Mesenchymal stem cell (in vitro differentiated cells and primary cell): ENCODE measurements around the gene FOXK1.
A peak's percentile ranks its signal among the peaks of the same experiment; 100 is the strongest.

Experiments
- DNase-seq: peaks from one replicate; pipeline ENCODE4 v3.0.0-alpha.2; 2013
- H2AFZ ChIP-seq: one replicate; pipeline ENCODE4 v1.6.1; 2013; ENCODE audit warnings: low read depth, mild to moderate bottlenecking, control low read depth, inconsistent platforms, low read length, moderate library complexity
- H2AK5ac ChIP-seq: 2 replicates; pipeline ENCODE4 v1.6.1; 2013; ENCODE audit warnings: low read length, moderate library complexity, mild to moderate bottlenecking, inconsistent platforms; ENCODE audit not compliant: severe bottlenecking
- H2BK120ac ChIP-seq: one replicate; pipeline ENCODE4 v1.6.1; 2013; ENCODE audit warnings: low read depth, mild to moderate bottlenecking, inconsistent platforms, low read length, moderate library complexity
- H2BK12ac ChIP-seq, 2 experiments: one replicate each; pipeline ENCODE4 v1.6.1; 2013; ENCODE audit warnings: inconsistent platforms in 2 of 2, low read length in 2 of 2, mild to moderate bottlenecking in 2 of 2, moderate library complexity in 2 of 2, control low read depth in 1 of 2
- H2BK15ac ChIP-seq: one replicate; pipeline ENCODE4 v1.6.1; 2013; ENCODE audit warnings: mild to moderate bottlenecking, low read depth, inconsistent platforms; ENCODE audit not compliant: poor library complexity, severe bottlenecking
- H2BK5ac ChIP-seq: 2 replicates; pipeline ENCODE4 v1.6.1; 2013; ENCODE audit warnings: low read depth, mild to moderate bottlenecking, low read length, control low read depth, inconsistent platforms; ENCODE audit not compliant: poor library complexity, severe bottlenecking
- H3K14ac ChIP-seq, 2 experiments: one replicate each; pipeline ENCODE4 v1.6.1; 2013; ENCODE audit warnings: inconsistent platforms in 2 of 2, low read length in 2 of 2, control low read depth in 1 of 2, mild to moderate bottlenecking in 1 of 2, moderate library complexity in 1 of 2
- H3K18ac ChIP-seq, 2 experiments: one replicate each; pipeline ENCODE4 v1.6.1; 2013; ENCODE audit warnings: inconsistent platforms in 2 of 2, low read length in 2 of 2, control low read depth in 1 of 2, low read depth in 1 of 2, mild to moderate bottlenecking in 1 of 2
- H3K23ac ChIP-seq, 2 experiments: one replicate each; pipeline ENCODE4 v1.6.1; 2013; ENCODE audit warnings: inconsistent platforms in 2 of 2, low read length in 2 of 2, mild to moderate bottlenecking in 2 of 2, moderate library complexity in 2 of 2, control low read depth in 1 of 2
- H3K27ac ChIP-seq: 2 replicates; pipeline ENCODE4 v1.5.1; 2013; ENCODE audit warnings: mild to moderate bottlenecking, moderate library complexity, low read length, control low read depth, inconsistent platforms; ENCODE audit not compliant: poor library complexity, severe bottlenecking
- H3K27me3 ChIP-seq, 2 experiments: 2 replicates each; pipeline versions ENCODE4 v1.6.1 to v1.7.0; 2013; ENCODE audit warnings: low read length in 2 of 2, mild to moderate bottlenecking in 2 of 2, moderate library complexity in 2 of 2, control low read depth in 1 of 2, inconsistent platforms in 1 of 2; ENCODE audit not compliant: control insufficient read depth in 1 of 2, insufficient read depth in 1 of 2
- H3K36me3 ChIP-seq, 2 experiments: 2 replicates each; pipeline versions ENCODE4 v1.6.1 to v1.7.0; 2013; ENCODE audit warnings: low read length in 2 of 2, control low read depth in 1 of 2, inconsistent platforms in 1 of 2, low read depth in 1 of 2, mild to moderate bottlenecking in 1 of 2; ENCODE audit not compliant: insufficient read depth in 2 of 2, control insufficient read depth in 1 of 2
- H3K4ac ChIP-seq, 2 experiments: one replicate each; pipeline ENCODE4 v1.6.1; 2013; ENCODE audit warnings: inconsistent platforms in 2 of 2, low read length in 2 of 2, mild to moderate bottlenecking in 2 of 2, moderate library complexity in 2 of 2, control low read depth in 1 of 2, low read depth in 1 of 2
- H3K4me1 ChIP-seq: 2 replicates; pipeline ENCODE4 v1.6.1; 2013; ENCODE audit warnings: low read depth, low read length, control low read depth; ENCODE audit not compliant: control insufficient read depth, insufficient read depth
- H3K4me2 ChIP-seq: 2 replicates; pipeline ENCODE4 v1.6.1; 2013; ENCODE audit warnings: low read length, mild to moderate bottlenecking, inconsistent platforms; ENCODE audit not compliant: poor library complexity, severe bottlenecking
- H3K4me3 ChIP-seq, 2 experiments: 2 replicates each; pipeline versions ENCODE4 v1.5.1 to v1.7.0; 2013; ENCODE audit warnings: low read length in 2 of 2, mild to moderate bottlenecking in 2 of 2, control low read depth in 1 of 2, low read depth in 1 of 2; ENCODE audit not compliant: insufficient read depth in 1 of 2
- H3K79me1 ChIP-seq: replicated peaks from 2 replicates; pipeline ENCODE4 v1.6.1; 2013; ENCODE audit warnings: mild to moderate bottlenecking, control low read depth, low read length, inconsistent platforms; ENCODE audit not compliant: poor library complexity, severe bottlenecking
- H3K9ac ChIP-seq: 2 replicates; pipeline ENCODE4 v1.7.0; 2013; ENCODE audit warnings: mild to moderate bottlenecking, low read length, moderate library complexity
- H3K9me3 ChIP-seq: 2 replicates; pipeline ENCODE4 v1.7.0; 2013; ENCODE audit warnings: mild to moderate bottlenecking, low read length; ENCODE audit not compliant: control insufficient read depth
- H4K8ac ChIP-seq: one replicate; pipeline ENCODE4 v1.6.1; 2013; ENCODE audit warnings: inconsistent platforms, mild to moderate bottlenecking, low read length, moderate library complexity
- H4K91ac ChIP-seq: one replicate; pipeline ENCODE4 v1.6.1; 2013; ENCODE audit warnings: mild to moderate bottlenecking, low read length, inconsistent platforms
- WGBS: methylation state at CpG from one replicate; pipeline ENCODE4 v1.1.7; 2013; ENCODE audit warnings: mixed read lengths; 5-methylcytosine and 5-hydroxymethylcytosine counted together

Gene FOXK1

GRCh38 chr7:4751398-4751947, 69.4 kb downstream of the FOXK1 start:
- no peaks in the 10 kb centered on the region for H3K9me3 ChIP-seq
- H3K23ac ChIP-seq = no peak overlapping the region
- H4K8ac ChIP-seq = no peak overlapping the region
- no peak overlapping the region for H2BK120ac ChIP-seq
- no peaks in the 10 kb centered on the region for H3K27me3 ChIP-seq
- 96% methylated on average over 18 of the region's 20 CpGs for WGBS
- no peak overlapping the region for H2BK5ac ChIP-seq
- H3K27ac ChIP-seq = no peak overlapping the region
- H3K79me1 ChIP-seq = peaks cover 39% of the 10 kb centered on the region
- no peak for DNase-seq
- no peak overlapping the region for H2AFZ ChIP-seq
- peak overlapping the region; percentile 22 for H4K91ac ChIP-seq
- no peak overlapping the region for H2BK12ac ChIP-seq
- no peak overlapping the region for H3K4me3 ChIP-seq
- peak overlapping the region; percentile 45 for H2AK5ac ChIP-seq
- no peak overlapping the region for H3K4ac ChIP-seq
- no peak overlapping the region for H3K14ac ChIP-seq
- no peak overlapping the region for H3K4me2 ChIP-seq
- peaks cover 40% of the 10 kb centered on the region for H3K4me1 ChIP-seq
- H3K36me3 ChIP-seq = peaks cover 64 to 76% of the 10 kb centered on the region in 2 experiments
- H2BK15ac ChIP-seq = peak overlapping the region; percentile 54
- H3K18ac ChIP-seq = no peak overlapping the region
- no peak overlapping the region for H3K9ac ChIP-seq

- Histone ChIP-seq H3K36me3 (peaks cover 73 to 86% of the 10 kb centered on the region in 2 experiments), H2AK5ac (no peak overlapping the region), H2BK5ac (no peak overlapping the region), H3K9ac (no peak overlapping the region), H3K27me3 (no peaks in the 10 kb centered on the region), H3K27ac (no peak overlapping the region), H3K23ac (no peak overlapping the region), H3K79me1 (peaks cover 54% of the 10 kb centered on the region), H3K4me1 (peaks cover 25% of the 10 kb centered on the region), H2BK120ac (no peak overlapping the region), H3K4ac (no peak overlapping the region), H3K4me2 (no peak overlapping the region), H2BK15ac (no peak overlapping the region), H3K14ac (no peak overlapping the region), H3K18ac (no peak overlapping the region), H3K9me3 (no peaks in the 10 kb centered on the region), H4K91ac (no peak overlapping the region), H2BK12ac (no peak overlapping the region), H3K4me3 (no peak overlapping the region), H4K8ac (no peak overlapping the region), H2AFZ (no peak overlapping the region)
- peak; percentile 55 for DNase-seq
- 64% methylated on average over 31 of the region's 31 CpGs for WGBS
Measured at GRCh38 chr7:4753598-4754432, 71.7 kb downstream of the FOXK1 start.

GRCh38 chr7:4754433-4755010, 72.4 kb downstream of the FOXK1 start:
- H3K9ac ChIP-seq = no peak overlapping the region
- H3K4me2 ChIP-seq = no peak overlapping the region
- H2BK15ac ChIP-seq = no peak overlapping the region
- WGBS = 98% methylated on average over 36 of the region's 36 CpGs
- no peak overlapping the region for H3K23ac ChIP-seq
- H4K91ac ChIP-seq = no peak overlapping the region
- no peak overlapping the region for H2BK12ac ChIP-seq
- no peaks in the 10 kb centered on the region for H3K9me3 ChIP-seq
- H3K14ac ChIP-seq = no peak overlapping the region
- H2AFZ ChIP-seq = no peak overlapping the region
- H2AK5ac ChIP-seq = no peak overlapping the region
- DNase-seq = no peak
- H3K36me3 ChIP-seq = peaks cover 72 to 89% of the 10 kb centered on the region in 2 experiments
- no peak overlapping the region for H2BK120ac ChIP-seq
- peaks cover 19% of the 10 kb centered on the region for H3K4me1 ChIP-seq
- H3K4ac ChIP-seq = no peak overlapping the region
- no peaks in the 10 kb centered on the region for H3K27me3 ChIP-seq
- H3K79me1 ChIP-seq = peaks cover 60% of the 10 kb centered on the region
- H2BK5ac ChIP-seq = no peak overlapping the region
- no peak overlapping the region for H3K4me3 ChIP-seq
- H4K8ac ChIP-seq = no peak overlapping the region
- no peak overlapping the region for H3K18ac ChIP-seq
- no peak overlapping the region for H3K27ac ChIP-seq

GRCh38 chr7:4755045-4755444, 73.0 kb downstream of the FOXK1 start:
- Histone ChIP-seq H2AFZ (no peak overlapping the region), H3K18ac (no peak overlapping the region), H3K27me3 (no peaks in the 10 kb centered on the region), H4K91ac (no peak overlapping the region), H3K9me3 (no peaks in the 10 kb centered on the region), H4K8ac (no peak overlapping the region), H2BK12ac (no peak overlapping the region), H3K4me3 (no peak overlapping the region), H3K36me3 (peaks cover 72 to 89% of the 10 kb centered on the region in 2 experiments), H2AK5ac (no peak overlapping the region), H3K4me1 (peaks cover 17% of the 10 kb centered on the region), H3K27ac (no peak overlapping the region), H2BK5ac (no peak overlapping the region), H3K79me1 (peaks cover 61% of the 10 kb centered on the region), H2BK120ac (no peak overlapping the region), H2BK15ac (no peak overlapping the region), H3K9ac (no peak overlapping the region), H3K23ac (no peak overlapping the region), H3K14ac (no peak overlapping the region), H3K4me2 (no peak overlapping the region), H3K4ac (no peak overlapping the region)
- DNase-seq = no peak
- 97% methylated on average over 24 of the region's 24 CpGs for WGBS
